Type B pancreatic cell (in vitro differentiated cells): ENCODE data around the gene ATG9B. TPM values are rescaled to one million over a fixed set of nuclear protein-coding genes. Genes with fewer than 3 reads are reported as not detected.

Experiments used
- DNase-seq: peaks from one replicate; pipeline ENCODE4 v3.0.0; 2021; ENCODE audit warnings: mixed read lengths; ENCODE audit not compliant: unreplicated experiment; ENCODE audit errors: extremely low spot score
- H3K27ac Mint-ChIP-seq: 2 replicates; pipeline ENCODE4 v1.8.0; 2021; ENCODE audit warnings: mild to moderate bottlenecking, mixed read lengths
- H3K27me3 Mint-ChIP-seq: 2 replicates; pipeline ENCODE4 v1.8.0; 2021; ENCODE audit warnings: mixed read lengths
- H3K36me3 Mint-ChIP-seq: 2 replicates; pipeline ENCODE4 v1.8.0; 2021; ENCODE audit warnings: mixed read lengths
- H3K4me1 Mint-ChIP-seq: one replicate; pipeline ENCODE4 v1.8.0; 2021; ENCODE audit warnings: mixed read lengths; ENCODE audit not compliant: unreplicated experiment
- H3K4me3 Mint-ChIP-seq: 2 replicates; pipeline ENCODE4 v1.8.0; 2021; ENCODE audit warnings: mild to moderate bottlenecking, mixed read lengths
- H3K9me3 Mint-ChIP-seq: 2 replicates; pipeline ENCODE4 v1.8.0; 2021; ENCODE audit warnings: mixed read lengths
- CTCF ChIP-seq: fragments of 200-600 bp; sonication (generic); conservative IDR thresholded peaks from 2 replicates; pipeline ENCODE4 v1.5.0; 2021; ENCODE audit warnings: antibody characterized with exemption, mild to moderate bottlenecking
- total RNA-seq: library from RNA; stranded (reverse); gene quantifications from 2 replicates; pipeline ENCODE4 v1.2.1, GENCODE V29; 2021; ENCODE audit warnings: low replicate concordance

Gene ATG9B
- total RNA-seq, 1 donor from 2014 or later: 33.8 TPM

GRCh38 chr7:150992833-150993302, 31.4 kb downstream of the ATG9B start:
- no peaks in the 10 kb centered on the region for H3K36me3 Mint-ChIP-seq
- no peak for DNase-seq
- H3K4me1 Mint-ChIP-seq: peaks cover 12% of the 10 kb centered on the region
- H3K4me3 Mint-ChIP-seq: no peak overlapping the region
- peaks cover 18% of the 10 kb centered on the region for H3K27me3 Mint-ChIP-seq
- no peak overlapping the region for H3K27ac Mint-ChIP-seq
- peaks cover 6% of the 10 kb centered on the region for H3K9me3 Mint-ChIP-seq
- no peak for TF ChIP-seq CTCF

GRCh38 chr7:150992051-150992640, 32.1 kb downstream of the ATG9B start:
- TF ChIP-seq CTCF: no peak
- peaks cover 20% of the 10 kb centered on the region for H3K27me3 Mint-ChIP-seq
- no peaks in the 10 kb centered on the region for H3K36me3 Mint-ChIP-seq
- peaks cover 6% of the 10 kb centered on the region for H3K9me3 Mint-ChIP-seq
- no peak overlapping the region for H3K4me3 Mint-ChIP-seq
- no peak for DNase-seq
- H3K27ac Mint-ChIP-seq: no peak overlapping the region
- H3K4me1 Mint-ChIP-seq: peaks cover 8% of the 10 kb centered on the region

GRCh38 chr7:150990416-150991186, 33.7 kb downstream of the ATG9B start, which contains the start of gene NOS3:
TSS of gene NOS3 (plus strand) at chr7:150991017. CDS start at chr7:150993804, 2,787 bp downstream.
- no peak for TF ChIP-seq CTCF
- peaks cover 27% of the 10 kb centered on the region for H3K27me3 Mint-ChIP-seq
- H3K9me3 Mint-ChIP-seq: peaks cover 6% of the 10 kb centered on the region
- peaks cover 14% of the 10 kb centered on the region for H3K4me1 Mint-ChIP-seq
- no peak within 1 kb of the TSS for H3K4me3 Mint-ChIP-seq
- DNase-seq: no peak
- no peak within 1 kb of the TSS for H3K27ac Mint-ChIP-seq
- H3K36me3 Mint-ChIP-seq: no peaks in the 10 kb centered on the region

GRCh38 chr7:150989456-150989855, 34.8 kb downstream of the ATG9B start:
- H3K9me3 Mint-ChIP-seq: peaks cover 6% of the 10 kb centered on the region
- peaks cover 14% of the 10 kb centered on the region for H3K4me1 Mint-ChIP-seq
- no peaks in the 10 kb centered on the region for H3K36me3 Mint-ChIP-seq
- no peak for DNase-seq
- no peak overlapping the region for H3K4me3 Mint-ChIP-seq
- no peak overlapping the region for H3K27ac Mint-ChIP-seq
- H3K27me3 Mint-ChIP-seq: peaks cover 32% of the 10 kb centered on the region
- no peak for TF ChIP-seq CTCF

- no peak for DNase-seq
- Mint-ChIP-seq H3K4me3 (peak overlapping the region; percentile 60), H3K9me3 (peaks cover 6% of the 10 kb centered on the region)
Measured at GRCh38 chr7:150988230-150989226, 35.8 kb downstream of the ATG9B start.

More at GRCh38 chr7:150988230-150989226, 35.8 kb downstream of the ATG9B start:
- peaks cover 14% of the 10 kb centered on the region for H3K4me1 Mint-ChIP-seq
- H3K27ac Mint-ChIP-seq: no peak overlapping the region
- TF ChIP-seq CTCF: peak; percentile 95
- H3K36me3 Mint-ChIP-seq: no peaks in the 10 kb centered on the region
- peaks cover 41% of the 10 kb centered on the region for H3K27me3 Mint-ChIP-seq
